Suppressor macrophage treated with lipopolysaccharide for 4 hours (primary cell): ENCODE measurements around the gene PRDM15.

ENCODE experiments used
- DNase-seq: peaks from one replicate; pipeline ENCODE4 v3.0.0-alpha.2; 2020

PRDM15 gene

GRCh38 chr21:41908829-41909228 lies 29.7 kb upstream of the PRDM15 start:
- no peak for DNase-seq

- DNase-seq: no peak
Observed at GRCh38 chr21:41907496-41908258, 28.5 kb upstream of the PRDM15 start.

GRCh38 chr21:41906770-41907169 lies 27.6 kb upstream of the PRDM15 start:
- no peak for DNase-seq

- DNase-seq: no peak
Observed at GRCh38 chr21:41903559-41904351, 24.6 kb upstream of the PRDM15 start.

GRCh38 chr21:41902946-41903345 lies 23.8 kb upstream of the PRDM15 start:
- DNase-seq: no peak

- DNase-seq: no peak
Observed at GRCh38 chr21:41901782-41902181, 22.6 kb upstream of the PRDM15 start.

- peak; percentile 75 for DNase-seq
Observed at GRCh38 chr21:41901099-41901498, 22.0 kb upstream of the PRDM15 start.

- DNase-seq: no peak
Observed at GRCh38 chr21:41900401-41900800, 21.3 kb upstream of the PRDM15 start.

GRCh38 chr21:41899426-41900202 lies 20.5 kb upstream of the PRDM15 start:
- DNase-seq: no peak

GRCh38 chr21:41898998-41899397 lies 19.9 kb upstream of the PRDM15 start:
- no peak for DNase-seq

- no peak for DNase-seq
Observed at GRCh38 chr21:41897700-41898099, 18.6 kb upstream of the PRDM15 start.

- no peak for DNase-seq
Observed at GRCh38 chr21:41897047-41897669, 18.0 kb upstream of the PRDM15 start.

- no peak for DNase-seq
Observed at GRCh38 chr21:41895643-41896493, 16.7 kb upstream of the PRDM15 start.

- no peak for DNase-seq
Observed at GRCh38 chr21:41894922-41895557, 15.9 kb upstream of the PRDM15 start.

GRCh38 chr21:41894511-41894910 lies 15.4 kb upstream of the PRDM15 start:
- no peak for DNase-seq

GRCh38 chr21:41892726-41893125 lies 13.6 kb upstream of the PRDM15 start:
- no peak for DNase-seq

- no peak for DNase-seq
Observed at GRCh38 chr21:41891132-41891531, 12.0 kb upstream of the PRDM15 start.

GRCh38 chr21:41890355-41890754 lies 11.2 kb upstream of the PRDM15 start:
- no peak for DNase-seq

GRCh38 chr21:41888749-41889376 lies 9.7 kb upstream of the PRDM15 start:
- DNase-seq: no peak

GRCh38 chr21:41887667-41888066 lies 8.5 kb upstream of the PRDM15 start:
- DNase-seq: peak; percentile 54

GRCh38 chr21:41886328-41886727 lies 7.2 kb upstream of the PRDM15 start:
- DNase-seq: no peak
